ENCODE data around the gene COBL.

The COBL gene

GRCh38 chr7:51228386-51228958, 88.1 kb downstream of the COBL start:
- no peak overlapping the region; the same call in 1 of the 2 replicates for H3K27ac ChIP-seq
- no peak for TF ChIP-seq CTCF (conservative IDR thresholded peaks at IDR 0.05)

GRCh38 chr7:51227861-51228260, 88.7 kb downstream of the COBL start:
- no peak for TF ChIP-seq CTCF (conservative IDR thresholded peaks at IDR 0.05)
- no peak overlapping the region for H3K27ac ChIP-seq

- TF ChIP-seq CTCF (conservative IDR thresholded peaks at IDR 0.05), result no peak
- H3K27ac ChIP-seq, result no peak overlapping the region
These were observed 89.6 kb downstream of the COBL start for GRCh38 chr7:51226916-51227535.

GRCh38 chr7:51226063-51226755, 90.4 kb downstream of the COBL start:
- no peak overlapping the region for H3K27ac ChIP-seq
- TF ChIP-seq CTCF (conservative IDR thresholded peaks at IDR 0.05), result no peak

- peak; percentile 65 for TF ChIP-seq CTCF (conservative IDR thresholded peaks at IDR 0.05)
- peak overlapping the region; percentile 23; the same call in 1 of the 2 replicates for H3K27ac ChIP-seq
These were observed 91.6 kb downstream of the COBL start for GRCh38 chr7:51224811-51225595.

- H3K27ac ChIP-seq, result peak overlapping the region; percentile 23; the same call in 1 of the 2 replicates
- no peak for TF ChIP-seq CTCF (conservative IDR thresholded peaks at IDR 0.05)
These were observed 93.1 kb downstream of the COBL start for GRCh38 chr7:51223505-51223904.

GRCh38 chr7:51222916-51223315, 93.7 kb downstream of the COBL start:
- H3K27ac ChIP-seq, result no peak overlapping the region
- no peak for TF ChIP-seq CTCF (conservative IDR thresholded peaks at IDR 0.05)

Measured in VCaP (cell line).